GM20000 (cell line): ENCODE data around the gene STXBP1.

ENCODE experiments used
- DNase-seq: peaks from one replicate; pipeline ENCODE4 v3.0.0; 2012; ENCODE audit warnings: low spot score
- TF ChIP-seq, protein P1 (sequence below): IDR thresholded peaks from 2 replicates; pipeline ENCODE4 v1.5.1; 2012; ENCODE audit warnings: mild to moderate bottlenecking, control low read depth; ENCODE audit errors: extremely low read depth, missing control alignments

STXBP1 gene

GRCh38 chr9:127728808-127729207 lies 116.7 kb downstream of the STXBP1 start:
- TF ChIP-seq, protein P1, sequence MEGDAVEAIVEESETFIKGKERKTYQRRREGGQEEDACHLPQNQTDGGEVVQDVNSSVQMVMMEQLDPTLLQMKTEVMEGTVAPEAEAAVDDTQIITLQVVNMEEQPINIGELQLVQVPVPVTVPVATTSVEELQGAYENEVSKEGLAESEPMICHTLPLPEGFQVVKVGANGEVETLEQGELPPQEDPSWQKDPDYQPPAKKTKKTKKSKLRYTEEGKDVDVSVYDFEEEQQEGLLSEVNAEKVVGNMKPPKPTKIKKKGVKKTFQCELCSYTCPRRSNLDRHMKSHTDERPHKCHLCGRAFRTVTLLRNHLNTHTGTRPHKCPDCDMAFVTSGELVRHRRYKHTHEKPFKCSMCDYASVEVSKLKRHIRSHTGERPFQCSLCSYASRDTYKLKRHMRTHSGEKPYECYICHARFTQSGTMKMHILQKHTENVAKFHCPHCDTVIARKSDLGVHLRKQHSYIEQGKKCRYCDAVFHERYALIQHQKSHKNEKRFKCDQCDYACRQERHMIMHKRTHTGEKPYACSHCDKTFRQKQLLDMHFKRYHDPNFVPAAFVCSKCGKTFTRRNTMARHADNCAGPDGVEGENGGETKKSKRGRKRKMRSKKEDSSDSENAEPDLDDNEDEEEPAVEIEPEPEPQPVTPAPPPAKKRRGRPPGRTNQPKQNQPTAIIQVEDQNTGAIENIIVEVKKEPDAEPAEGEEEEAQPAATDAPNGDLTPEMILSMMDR = no peak
- DNase-seq = no peak

- DNase-seq = no peak
- TF ChIP-seq, protein P1 = no peak
These were observed 117.6 kb downstream of the STXBP1 start for GRCh38 chr9:127729522-127730256.

GRCh38 chr9:127730262-127730661 lies 118.2 kb downstream of the STXBP1 start:
- TF ChIP-seq, protein P1 = no peak
- DNase-seq = no peak

DNA sequence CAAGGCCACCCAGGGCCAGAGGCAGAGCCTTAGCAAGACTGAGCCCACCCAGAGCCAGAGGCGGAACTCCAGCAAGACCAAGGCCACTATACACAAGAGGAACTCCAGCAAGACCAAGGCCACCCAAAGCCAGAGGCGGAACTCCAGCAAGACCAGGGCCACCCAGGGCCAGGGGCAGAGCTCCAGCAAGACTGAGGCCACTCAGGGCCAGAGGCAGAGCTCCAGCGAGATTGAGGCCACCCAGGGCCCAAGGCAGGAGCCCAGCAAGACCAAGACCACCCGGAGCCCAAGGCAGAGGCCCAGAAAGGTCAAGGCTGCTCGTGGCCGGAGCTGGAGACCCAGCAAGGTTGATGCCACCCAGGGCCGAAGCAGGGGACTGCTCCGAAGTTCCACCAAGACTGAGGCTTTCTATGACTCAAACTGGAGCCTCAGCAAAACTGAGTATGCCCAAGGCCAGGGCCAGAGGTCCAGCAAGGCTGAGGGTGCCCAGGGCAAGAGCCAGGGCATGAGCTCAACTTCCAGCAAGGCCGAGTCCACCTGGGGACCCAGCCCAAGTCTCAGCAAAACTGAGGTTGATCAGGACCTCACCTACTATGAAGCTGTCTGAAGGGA lies 118.8 kb downstream of the STXBP1 start:
- TF ChIP-seq, protein P1 = no peak

DNA sequence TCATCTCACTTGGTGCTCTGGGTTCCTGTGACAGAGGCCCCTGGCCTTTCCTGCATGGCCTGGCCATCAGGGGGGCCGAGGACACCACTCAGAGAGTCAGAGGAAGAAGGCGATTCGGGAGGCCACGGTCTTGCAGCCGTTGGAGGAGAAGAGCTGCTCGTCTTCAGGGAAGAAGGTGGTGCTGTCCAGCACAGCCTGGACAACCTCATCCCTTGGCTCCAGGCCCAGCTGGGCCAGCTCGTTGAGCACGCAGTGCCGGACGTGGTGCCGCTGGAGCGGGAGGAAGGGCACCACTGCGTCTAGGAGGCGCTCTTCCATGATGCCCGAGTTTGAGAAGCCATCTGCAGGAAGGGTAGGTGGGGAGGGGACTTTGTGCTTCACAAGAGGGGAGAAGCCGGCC lies 119.9 kb downstream of the STXBP1 start:
- TF ChIP-seq, protein P1 = no peak
- DNase-seq = no peak

More for the DNA sequence above, 118.8 kb downstream of the STXBP1 start:
- no peak for DNase-seq

- DNase-seq = no peak
- TF ChIP-seq, protein P1 = no peak
These were observed 120.4 kb downstream of the STXBP1 start for GRCh38 chr9:127732444-127732843.

GRCh38 chr9:127733614-127734013 lies 121.5 kb downstream of the STXBP1 start:
- TF ChIP-seq, protein P1 = no peak
- no peak for DNase-seq
